Mesendoderm (in vitro differentiated cells): ENCODE results near the gene TACO1.

Source experiments
- DNase-seq: peaks from one replicate; pipeline ENCODE4 v3.0.0; 2013
- H2AK5ac ChIP-seq: 2 replicates; pipeline ENCODE4 v1.6.1; 2013; ENCODE audit warnings: low read length, inconsistent platforms
- H2BK120ac ChIP-seq: 2 replicates; pipeline ENCODE4 v1.6.1; 2013; ENCODE audit warnings: low read depth, mild to moderate bottlenecking, low read length, moderate library complexity, mixed read lengths
- H2BK15ac ChIP-seq: replicated peaks from 2 replicates; pipeline ENCODE4 v1.6.1; 2013; ENCODE audit warnings: low read depth, mild to moderate bottlenecking, moderate library complexity
- H2BK5ac ChIP-seq: 2 replicates; pipeline ENCODE4 v1.6.1; 2013; ENCODE audit warnings: low read length, inconsistent platforms
- H3K18ac ChIP-seq: 2 replicates; pipeline ENCODE4 v1.6.1; 2013; ENCODE audit warnings: mild to moderate bottlenecking, low read length, mixed read lengths
- H3K23ac ChIP-seq: one replicate; pipeline ENCODE4 v1.6.1; 2013; ENCODE audit warnings: low read length
- H3K27ac ChIP-seq: 2 replicates; pipeline ENCODE4 v1.5.1; 2013; ENCODE audit warnings: low read depth, mild to moderate bottlenecking, inconsistent platforms, low read length, moderate library complexity
- H3K27me3 ChIP-seq: 2 replicates; pipeline ENCODE4 v1.6.1; 2013; ENCODE audit warnings: low read length, control low read depth, mild to moderate bottlenecking, inconsistent platforms; ENCODE audit not compliant: insufficient read depth, poor library complexity
- H3K36me3 ChIP-seq: 2 replicates; pipeline ENCODE4 v1.6.1; 2013; ENCODE audit warnings: low read length, inconsistent platforms; ENCODE audit not compliant: control insufficient read depth, insufficient read depth
- H3K4ac ChIP-seq: one replicate; pipeline ENCODE4 v1.6.1; 2013; ENCODE audit warnings: low read depth, mild to moderate bottlenecking, low read length, moderate library complexity
- H3K4me1 ChIP-seq: 2 replicates; pipeline ENCODE4 v1.6.1; 2013; ENCODE audit warnings: low read depth, low read length, inconsistent platforms; ENCODE audit not compliant: control insufficient read depth
- H3K4me2 ChIP-seq: 2 replicates; pipeline ENCODE4 v1.6.1; 2013; ENCODE audit warnings: low read length
- H3K4me3 ChIP-seq: 2 replicates; pipeline ENCODE4 v1.5.1; 2013; ENCODE audit warnings: mild to moderate bottlenecking, low read length
- H3K56ac ChIP-seq: one replicate; pipeline ENCODE4 v1.6.1; 2013; ENCODE audit warnings: low read length
- H3K79me1 ChIP-seq: 2 replicates; pipeline ENCODE4 v1.6.1; 2013; ENCODE audit warnings: low read length, inconsistent platforms
- H3K79me2 ChIP-seq: 2 replicates; pipeline ENCODE4 v1.6.1; 2013; ENCODE audit warnings: mild to moderate bottlenecking, low read length; ENCODE audit not compliant: control insufficient read depth, insufficient read depth
- H3K9ac ChIP-seq: 2 replicates; pipeline ENCODE4 v1.6.1; 2013; ENCODE audit warnings: low read length, inconsistent platforms
- H4K5ac ChIP-seq: one replicate; pipeline ENCODE4 v1.6.1; 2013; ENCODE audit warnings: low read length
- H4K8ac ChIP-seq: one replicate; pipeline ENCODE4 v1.6.1; 2013; ENCODE audit warnings: low read depth, mild to moderate bottlenecking, control low read depth, low read length, moderate library complexity
- WGBS: extraction: QIAGEN DNeasy Blood & Tissue Kit; methylation state at CpG from one replicate; pipeline ENCODE4 v1.1.7; 2013; ENCODE audit warnings: low lambda C conversion rate, missing lambda C conversion rate; ENCODE audit not compliant: insufficient coverage; ENCODE audit errors: extremely low coverage; 5-methylcytosine and 5-hydroxymethylcytosine counted together

Gene TACO1

DNA sequence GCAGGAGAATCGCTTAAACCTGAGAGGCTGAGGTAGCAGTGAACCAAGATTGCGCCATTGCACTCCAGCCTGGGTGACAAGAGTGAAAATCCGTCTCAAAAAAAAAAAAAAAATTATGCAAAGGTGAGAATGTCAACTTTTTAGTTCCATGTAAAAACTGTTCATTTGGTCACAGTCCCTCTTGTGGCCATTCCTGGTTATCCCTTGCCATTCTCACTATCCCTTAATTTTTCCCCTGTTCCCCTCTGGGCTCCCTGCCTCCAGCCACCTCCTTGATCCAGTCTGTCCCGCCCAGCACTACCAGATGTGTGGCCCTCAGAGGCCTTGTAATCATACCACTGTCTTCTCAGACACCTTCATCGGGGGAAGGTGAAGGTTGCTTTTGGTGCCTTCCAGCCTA lies 27.1 kb upstream of the TACO1 start:
- H3K36me3 ChIP-seq = no peaks in the 10 kb centered on the region
- H4K5ac ChIP-seq = no peak overlapping the region
- H2AK5ac ChIP-seq = no peak overlapping the region
- H3K27me3 ChIP-seq = no peaks in the 10 kb centered on the region
- H3K4me1 ChIP-seq = no peaks in the 10 kb centered on the region
- H3K79me2 ChIP-seq = peaks cover 11% of the 10 kb centered on the region
- H3K18ac ChIP-seq = no peak overlapping the region
- no peak overlapping the region for H3K23ac ChIP-seq
- no peak overlapping the region for H4K8ac ChIP-seq
- H3K4ac ChIP-seq = no peak overlapping the region
- no CpG with 5 or more reads among the region's 5 CpGs for WGBS
- no peak overlapping the region for H3K27ac ChIP-seq
- H2BK5ac ChIP-seq = no peak overlapping the region
- H3K9ac ChIP-seq = no peak overlapping the region
- H3K79me1 ChIP-seq = peaks cover 12% of the 10 kb centered on the region
- no peak overlapping the region for H3K56ac ChIP-seq
- H2BK15ac ChIP-seq = no peak overlapping the region
- H3K4me3 ChIP-seq = no peak overlapping the region
- DNase-seq = peak; percentile 41
- no peak overlapping the region for H2BK120ac ChIP-seq
- no peak overlapping the region for H3K4me2 ChIP-seq

DNA sequence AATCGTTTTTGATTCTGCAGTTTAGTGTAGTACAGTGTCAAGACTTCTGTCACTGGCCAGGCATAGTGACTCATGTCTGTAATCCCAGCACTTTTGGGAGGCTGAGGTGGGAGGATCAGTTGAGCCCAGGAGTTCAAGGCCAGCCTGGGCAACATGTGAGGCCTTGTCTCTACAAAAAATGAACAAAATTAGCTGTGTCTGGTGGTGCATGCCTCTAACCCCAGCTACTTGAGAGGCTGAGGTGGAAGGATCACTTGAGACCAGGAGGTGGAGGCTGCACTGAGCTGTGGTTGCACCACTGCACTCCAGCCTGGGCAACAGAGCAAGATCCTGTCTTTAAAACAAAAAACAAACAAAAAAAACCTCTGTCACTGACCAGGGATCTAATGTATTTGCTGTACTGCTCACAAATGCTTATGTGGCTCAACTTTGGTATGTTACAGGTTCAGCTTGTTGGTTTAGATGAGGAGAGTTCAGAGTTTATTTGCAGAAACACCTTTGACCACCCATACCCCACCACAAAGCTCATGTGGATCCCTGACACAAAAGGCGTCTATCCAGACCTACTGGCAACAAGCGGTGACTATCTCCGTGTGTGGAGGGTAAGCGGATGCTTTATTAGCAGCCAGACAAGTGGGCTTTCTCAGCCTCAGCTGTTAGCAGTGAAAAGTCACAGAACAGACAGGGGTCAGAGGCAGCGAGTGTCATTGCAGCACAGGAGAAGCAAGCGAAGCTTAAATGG lies 22.5 kb upstream of the TACO1 start:
- Histone ChIP-seq H3K23ac (no peak overlapping the region), H4K8ac (no peak overlapping the region), H3K18ac (no peak overlapping the region), H3K4me1 (no peaks in the 10 kb centered on the region), H3K36me3 (peaks cover 1% of the 10 kb centered on the region), H3K9ac (no peak overlapping the region), H3K56ac (no peak overlapping the region), H3K4me2 (no peak overlapping the region), H3K27me3 (no peaks in the 10 kb centered on the region), H4K5ac (no peak overlapping the region), H3K79me2 (peaks cover 7% of the 10 kb centered on the region), H2AK5ac (no peak overlapping the region), H3K27ac (no peak overlapping the region), H3K4ac (no peak overlapping the region), H2BK5ac (no peak overlapping the region), H2BK120ac (no peak overlapping the region), H3K4me3 (no peak overlapping the region), H3K79me1 (peaks cover 15% of the 10 kb centered on the region), H2BK15ac (no peak overlapping the region)
- WGBS = no CpG with 5 or more reads among the region's 7 CpGs
- DNase-seq = no peak

DNA sequence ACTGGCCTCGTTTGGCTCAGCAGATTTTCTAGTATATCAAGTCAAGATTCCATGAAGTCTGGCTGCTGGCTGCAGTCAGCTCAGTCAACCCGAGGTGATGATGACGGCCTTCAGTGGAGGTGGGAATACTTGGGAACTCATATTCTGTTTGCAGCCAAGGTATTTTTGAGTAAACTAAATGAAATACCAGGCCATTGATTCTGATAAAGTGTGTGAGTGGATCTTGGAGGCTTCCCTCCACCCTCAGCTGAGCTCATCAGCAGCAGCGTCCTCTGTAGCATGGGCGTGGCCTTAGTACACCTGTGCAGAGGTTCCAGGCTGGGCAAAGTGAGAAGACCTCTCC lies 22.0 kb upstream of the TACO1 start:
- no peak overlapping the region for H4K5ac ChIP-seq
- H3K4me1 ChIP-seq = no peaks in the 10 kb centered on the region
- no peak for DNase-seq
- no peak overlapping the region for H3K56ac ChIP-seq
- peaks cover 14% of the 10 kb centered on the region for H3K79me1 ChIP-seq
- no peak overlapping the region for H3K4me2 ChIP-seq
- H2BK120ac ChIP-seq = no peak overlapping the region
- H3K4ac ChIP-seq = no peak overlapping the region
- peaks cover 6% of the 10 kb centered on the region for H3K79me2 ChIP-seq
- no peak overlapping the region for H2BK5ac ChIP-seq
- no peak overlapping the region for H3K23ac ChIP-seq
- H3K4me3 ChIP-seq = no peak overlapping the region
- H3K27me3 ChIP-seq = no peaks in the 10 kb centered on the region
- H3K36me3 ChIP-seq = peaks cover 1% of the 10 kb centered on the region
- H2BK15ac ChIP-seq = no peak overlapping the region
- H3K18ac ChIP-seq = no peak overlapping the region
- H2AK5ac ChIP-seq = no peak overlapping the region
- no peak overlapping the region for H3K9ac ChIP-seq
- no peak overlapping the region for H4K8ac ChIP-seq
- no peak overlapping the region for H3K27ac ChIP-seq
- no CpG with 5 or more reads among the region's 5 CpGs for WGBS

DNA sequence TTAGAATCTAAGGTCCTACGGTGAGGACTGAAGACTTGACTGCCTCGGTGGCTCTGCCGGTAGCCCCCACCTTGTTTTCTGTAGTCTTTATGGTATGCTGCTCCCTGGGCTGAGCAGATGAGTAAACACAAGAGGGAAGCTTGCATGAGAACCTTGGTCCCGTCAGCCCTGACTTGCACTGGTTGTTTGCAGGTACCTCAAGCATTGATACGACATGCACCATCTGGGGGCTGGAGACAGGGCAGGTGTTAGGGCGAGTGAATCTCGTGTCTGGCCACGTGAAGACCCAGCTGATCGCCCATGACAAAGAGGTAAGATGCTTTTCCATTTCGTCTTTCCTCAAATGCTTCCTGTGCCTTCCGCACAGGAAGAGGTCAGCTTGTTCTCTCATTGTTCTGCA lies 21.1 kb upstream of the TACO1 start:
- Histone ChIP-seq H3K4me1 (no peaks in the 10 kb centered on the region), H3K27me3 (no peaks in the 10 kb centered on the region), H2BK15ac (no peak overlapping the region), H3K4ac (no peak overlapping the region), H3K36me3 (peaks cover 1% of the 10 kb centered on the region), H3K23ac (no peak overlapping the region), H4K8ac (no peak overlapping the region), H3K79me2 (peaks cover 3% of the 10 kb centered on the region), H2AK5ac (no peak overlapping the region), H3K18ac (no peak overlapping the region), H3K56ac (no peak overlapping the region), H2BK5ac (no peak overlapping the region), H3K27ac (no peak overlapping the region), H3K4me3 (no peak overlapping the region), H3K79me1 (peaks cover 10% of the 10 kb centered on the region), H3K4me2 (no peak overlapping the region), H2BK120ac (no peak overlapping the region), H3K9ac (no peak overlapping the region), H4K5ac (no peak overlapping the region)
- WGBS = no CpG with 5 or more reads among the region's 11 CpGs
- no peak for DNase-seq

DNA sequence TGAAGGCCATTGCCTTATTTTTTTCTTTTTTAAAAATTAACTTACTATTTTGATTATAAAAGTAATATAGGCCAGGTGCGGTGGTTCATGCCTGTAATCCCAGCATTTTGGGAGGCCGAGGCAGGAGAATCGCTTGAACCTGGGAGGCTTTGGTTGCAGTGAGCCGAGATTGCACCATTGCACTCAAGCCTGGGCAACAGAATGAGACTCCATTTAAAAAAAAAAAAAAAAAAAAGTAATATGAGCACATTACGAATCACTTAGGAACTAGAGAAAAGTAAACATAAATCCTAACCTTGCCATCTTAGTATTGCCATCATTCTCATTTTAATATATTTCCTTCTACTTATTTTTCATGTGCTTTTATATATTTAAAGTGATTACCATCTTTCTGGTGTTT lies 12.9 kb upstream of the TACO1 start:
- Histone ChIP-seq H3K79me1 (no peaks in the 10 kb centered on the region), H3K23ac (no peak overlapping the region), H3K27me3 (no peaks in the 10 kb centered on the region), H2BK120ac (no peak overlapping the region), H3K4me1 (no peaks in the 10 kb centered on the region), H4K8ac (no peak overlapping the region), H2AK5ac (no peak overlapping the region), H3K56ac (no peak overlapping the region), H3K18ac (no peak overlapping the region), H2BK15ac (no peak overlapping the region), H3K4me3 (no peak overlapping the region), H3K9ac (no peak overlapping the region), H3K36me3 (peaks cover 15% of the 10 kb centered on the region), H4K5ac (no peak overlapping the region), H3K4ac (no peak overlapping the region), H2BK5ac (no peak overlapping the region), H3K4me2 (no peak overlapping the region), H3K79me2 (no peaks in the 10 kb centered on the region), H3K27ac (no peak overlapping the region)
- no peak for DNase-seq
- no CpG with 5 or more reads among the region's 5 CpGs for WGBS

DNA sequence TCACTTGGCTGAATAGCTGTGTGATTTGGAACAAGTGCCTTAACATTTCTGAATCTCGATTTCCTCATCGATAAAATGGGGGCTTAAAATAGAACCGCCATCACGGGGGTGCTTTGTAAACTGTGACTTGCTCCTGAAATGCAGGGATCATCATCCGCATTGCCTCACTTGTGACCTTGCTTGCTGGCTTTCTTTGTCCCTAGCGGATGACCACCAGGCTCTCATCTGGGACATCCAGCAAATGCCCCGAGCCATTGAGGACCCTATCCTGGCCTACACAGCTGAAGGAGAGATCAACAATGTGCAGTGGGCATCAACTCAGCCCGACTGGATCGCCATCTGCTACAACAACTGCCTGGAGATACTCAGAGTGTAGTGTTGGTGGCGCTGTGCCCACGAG lies 11.9 kb upstream of the TACO1 start:
- Histone ChIP-seq H3K23ac (no peak overlapping the region), H2BK15ac (no peak overlapping the region), H3K36me3 (peaks cover 15% of the 10 kb centered on the region), H2BK5ac (no peak overlapping the region), H3K4me1 (no peaks in the 10 kb centered on the region), H3K4me3 (no peak overlapping the region), H3K79me2 (no peaks in the 10 kb centered on the region), H2AK5ac (no peak overlapping the region), H3K79me1 (no peaks in the 10 kb centered on the region), H4K5ac (no peak overlapping the region), H3K4me2 (no peak overlapping the region), H2BK120ac (no peak overlapping the region), H3K4ac (no peak overlapping the region), H3K27ac (no peak overlapping the region), H3K56ac (no peak overlapping the region), H3K9ac (no peak overlapping the region), H3K18ac (no peak overlapping the region), H3K27me3 (no peaks in the 10 kb centered on the region), H4K8ac (no peak overlapping the region)
- no CpG with 5 or more reads among the region's 11 CpGs for WGBS
- no peak for DNase-seq
